Esophagus squamous epithelium (tissue), 5 donors: ENCODE data around the gene CEP170B. TPM values are rescaled to one million over a fixed set of nuclear protein-coding genes. Genes with fewer than 3 reads are reported as not detected.
A peak's percentile ranks its signal among the peaks of the same experiment; 100 is the strongest.
"Not testable (repeated sequence)": the region's sequence is repeated elsewhere in the genome, so short reads cannot be mapped to it uniquely, and the experiment has no call there.

ENCODE experiments used
- DNase-seq: peaks from one replicate; lab custom pipeline; 2025; lab: John Stamatoyannopoulos, UW
- H3K27ac ChIP-seq, 4 donors: fragments of 200-600 bp; sonication (generic); one replicate each; pipeline ENCODE4 v1.5.1; 2016 to 2019; ENCODE audit warnings: mild to moderate bottlenecking in 1 of 4
- H3K27me3 ChIP-seq, 4 donors: fragments of 200-600 bp; sonication (generic); 1 replicate in 3 of 4; 2 replicates in 1 of 4; pipeline versions ENCODE4 v1.5.1 to v1.6.0; 2017 to 2021; ENCODE audit warnings: antibody characterized with exemption in 1 of 4
- H3K36me3 ChIP-seq, 3 donors: fragments of 200-600 bp; sonication (generic); one replicate each; pipeline ENCODE4 v1.5.1; 2016 to 2019
- H3K4me1 ChIP-seq, 3 donors: fragments of 200-600 bp; sonication (generic); one replicate each; pipeline ENCODE4 v1.5.1; 2017 to 2019
- H3K4me3 ChIP-seq, 4 donors: fragments of 200-600 bp; sonication (generic); 1 replicate in 3 of 4; 2 replicates in 1 of 4; pipeline ENCODE4 v1.5.1; 2016 to 2019; ENCODE audit warnings: mild to moderate bottlenecking in 2 of 4, moderate library complexity in 1 of 4
- H3K9me3 ChIP-seq, 3 donors: fragments of 200-600 bp; sonication (generic); one replicate each; pipeline ENCODE4 v1.5.1; 2016 to 2019
- POLR2A ChIP-seq, 4 donors: fragments of 450-650 bp; IDR thresholded peaks; one replicate each; pipeline ENCODE4 v1.6.1; 2017; ENCODE audit warnings: antibody characterized with exemption in 4 of 4, mild to moderate bottlenecking in 4 of 4, moderate library complexity in 3 of 4
- WGBS, 2 donors: methylation state at CpG; one replicate each; pipeline ENCODE4 v1.1.5; 2018; 5-methylcytosine and 5-hydroxymethylcytosine counted together
- intact Hi-C: fragments of 100-400 bp; cut with DNase I; formaldehyde crosslinking; loops from one replicate; pipeline ENCODE4 v1.15.0; 2022
- total RNA-seq, 4 donors: library from RNA; depleted of rRNA; stranded (reverse); fragments of >200 nt; gene quantifications; one replicate each; pipeline ENCODE4 v1.1.0, GENCODE V29; 2016
- TF ChIP-seq, protein P1 (sequence below), 6 experiments: fragments of 450-650 bp in 4 of 6; fragments of 200-600 bp in 2 of 6; sonication (generic) in 2 of 6; IDR thresholded peaks; one replicate each; pipeline ENCODE4 v1.5.1; 2016 to 2019; ENCODE audit warnings: antibody characterized with exemption in 6 of 6, mild to moderate bottlenecking in 4 of 6, moderate library complexity in 4 of 6
- donor health status: DM: yes; HTN: yes; CAD: no.

CEP170B gene
- total RNA-seq, 4 donors from 2014 or later = 18.2 to 41.0 (median 30.6) TPM

DNA sequence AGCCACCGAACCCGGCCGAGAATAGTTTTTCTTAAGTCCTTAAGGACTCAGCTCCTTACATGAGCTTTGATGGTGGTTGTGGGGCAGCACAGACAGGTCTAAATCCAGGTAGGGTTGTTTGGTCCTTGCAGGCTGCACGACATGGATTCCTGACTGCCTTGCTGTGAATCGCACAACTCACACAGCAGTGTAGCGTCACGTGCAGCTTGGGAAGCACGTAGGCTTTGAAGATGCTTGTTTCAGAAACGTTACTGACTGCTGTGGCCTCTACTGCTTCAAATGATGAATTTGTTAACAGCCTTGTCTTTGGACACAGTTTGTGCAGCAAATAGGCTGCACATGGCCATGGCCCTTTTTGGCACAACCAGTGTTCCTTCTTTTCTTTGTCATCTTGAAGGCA is 34.3 kb upstream of the CEP170B start:
- Histone ChIP-seq H3K36me3 (no peaks in the 10 kb centered on the region), H3K4me1 (peaks cover 16 to 21% (median 16%) of the 10 kb centered on the region in 3 donors), H3K27ac (no peak overlapping the region), H3K27me3 (peaks cover 0 to 2% (median 0%) of the 10 kb centered on the region in 4 donors), H3K9me3 (no peaks in the 10 kb centered on the region), H3K4me3 (no peak overlapping the region)
- TF ChIP-seq, protein P1, sequence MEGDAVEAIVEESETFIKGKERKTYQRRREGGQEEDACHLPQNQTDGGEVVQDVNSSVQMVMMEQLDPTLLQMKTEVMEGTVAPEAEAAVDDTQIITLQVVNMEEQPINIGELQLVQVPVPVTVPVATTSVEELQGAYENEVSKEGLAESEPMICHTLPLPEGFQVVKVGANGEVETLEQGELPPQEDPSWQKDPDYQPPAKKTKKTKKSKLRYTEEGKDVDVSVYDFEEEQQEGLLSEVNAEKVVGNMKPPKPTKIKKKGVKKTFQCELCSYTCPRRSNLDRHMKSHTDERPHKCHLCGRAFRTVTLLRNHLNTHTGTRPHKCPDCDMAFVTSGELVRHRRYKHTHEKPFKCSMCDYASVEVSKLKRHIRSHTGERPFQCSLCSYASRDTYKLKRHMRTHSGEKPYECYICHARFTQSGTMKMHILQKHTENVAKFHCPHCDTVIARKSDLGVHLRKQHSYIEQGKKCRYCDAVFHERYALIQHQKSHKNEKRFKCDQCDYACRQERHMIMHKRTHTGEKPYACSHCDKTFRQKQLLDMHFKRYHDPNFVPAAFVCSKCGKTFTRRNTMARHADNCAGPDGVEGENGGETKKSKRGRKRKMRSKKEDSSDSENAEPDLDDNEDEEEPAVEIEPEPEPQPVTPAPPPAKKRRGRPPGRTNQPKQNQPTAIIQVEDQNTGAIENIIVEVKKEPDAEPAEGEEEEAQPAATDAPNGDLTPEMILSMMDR (IDR thresholded peaks at IDR 0.05) = no peak
- no peak for TF ChIP-seq POLR2A (IDR thresholded peaks at IDR 0.05)
- no peak for DNase-seq
- WGBS, 2 donors = 61 to 76% methylated on average over 9 of the region's 9 CpGs
- intact Hi-C loops = no loop called here

GRCh38 chr14:104836171-104836935 is 28.7 kb upstream of the CEP170B start:
- intact Hi-C loops, H3K4me3 ChIP-seq, H3K9me3 ChIP-seq, H3K27ac ChIP-seq, DNase-seq, H3K4me1 ChIP-seq, H3K27me3 ChIP-seq, H3K36me3 ChIP-seq: not testable (repeated sequence)
- 93 to 95% methylated on average over 10 to 21 of the region's 41 CpGs for WGBS, 2 donors

DNA sequence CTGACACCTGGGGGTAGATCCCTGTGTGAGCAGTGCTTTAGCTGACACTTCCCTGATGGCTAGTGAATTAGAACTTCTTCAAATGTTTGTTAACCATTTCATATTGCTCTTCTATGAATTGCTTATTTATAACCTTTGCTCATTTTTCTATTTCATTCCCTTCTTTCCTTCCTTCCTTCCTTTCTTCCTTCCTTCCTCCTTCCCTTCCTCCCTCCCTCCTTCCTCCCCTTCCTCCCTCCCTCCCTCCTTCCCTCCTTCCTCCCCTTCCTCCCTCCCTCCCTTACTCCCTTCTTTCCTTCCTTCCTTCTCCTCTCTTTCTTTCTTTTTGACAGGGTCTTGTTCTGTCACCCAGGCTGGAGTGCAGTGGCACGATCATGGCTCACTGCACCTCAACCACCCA is 23.3 kb upstream of the CEP170B start:
- peaks cover 0 to 59% (median 6%) of the 10 kb centered on the region in 4 donors for H3K27me3 ChIP-seq
- WGBS, 2 donors = 88 to 100% methylated on average over 1 of the region's 1 CpG
- no peak overlapping the region for H3K27ac ChIP-seq
- intact Hi-C loops = no loop called here
- no peak for DNase-seq
- no peaks in the 10 kb centered on the region for H3K36me3 ChIP-seq
- H3K4me3 ChIP-seq = no peak overlapping the region
- no peaks in the 10 kb centered on the region for H3K9me3 ChIP-seq
- TF ChIP-seq, protein P1 (IDR thresholded peaks at IDR 0.05) = no peak
- no peak for TF ChIP-seq POLR2A (IDR thresholded peaks at IDR 0.05)
- peaks cover 5 to 22% (median 17%) of the 10 kb centered on the region in 3 donors for H3K4me1 ChIP-seq

GRCh38 chr14:104843006-104843405 is 22.1 kb upstream of the CEP170B start:
- peaks cover 5 to 22% (median 17%) of the 10 kb centered on the region in 3 donors for H3K4me1 ChIP-seq
- H3K4me3 ChIP-seq = peak overlapping the region; percentile 21 to 60 (median 41)
- WGBS, 2 donors = 73 to 88% methylated on average over 1 to 3 of the region's 13 CpGs
- H3K27ac ChIP-seq = no peak overlapping the region
- DNase-seq = no peak
- intact Hi-C loops = no loop called here
- H3K36me3 ChIP-seq = no peaks in the 10 kb centered on the region
- no peaks in the 10 kb centered on the region for H3K9me3 ChIP-seq
- TF ChIP-seq, protein P1 (IDR thresholded peaks at IDR 0.05) = no peak
- no peak for TF ChIP-seq POLR2A (IDR thresholded peaks at IDR 0.05)
- peaks cover 0 to 66% (median 6%) of the 10 kb centered on the region in 4 donors for H3K27me3 ChIP-seq

GRCh38 chr14:104843442-104844305 is 21.4 kb upstream of the CEP170B start:
- intact Hi-C loops = no loop called here
- no peak for DNase-seq
- H3K27me3 ChIP-seq = peaks cover 0 to 68% (median 6%) of the 10 kb centered on the region in 4 donors
- H3K9me3 ChIP-seq = no peaks in the 10 kb centered on the region
- peak overlapping the region; percentile 21 to 60 (median 41) for H3K4me3 ChIP-seq
- no peaks in the 10 kb centered on the region for H3K36me3 ChIP-seq
- no peak for TF ChIP-seq POLR2A (IDR thresholded peaks at IDR 0.05)
- TF ChIP-seq, protein P1 (IDR thresholded peaks at IDR 0.05) = no peak
- H3K27ac ChIP-seq = no peak overlapping the region
- H3K4me1 ChIP-seq = peaks cover 5 to 22% (median 17%) of the 10 kb centered on the region in 3 donors
- WGBS, 2 donors = 0 to 3% methylated on average over 7 to 8 of the region's 69 CpGs
